ENCODE data around the gene ARHGEF1.

The ARHGEF1 gene

GRCh38 chr19:41907994-41908615 lies 25.1 kb downstream of the ARHGEF1 start:
- in situ Hi-C loops (cut with MboI; ENCODE audit: low sequenced_read_pairs, unreplicated experiment), result no loop called here
- no peak for DNase-seq (ENCODE audit: low spot score)
- TF ChIP-seq CTCF (IDR thresholded peaks at IDR 0.05; ENCODE audit: borderline replicate concordance, control extremely low read depth, extremely low read depth, insufficient read depth, missing control alignments), result no peak

DNA sequence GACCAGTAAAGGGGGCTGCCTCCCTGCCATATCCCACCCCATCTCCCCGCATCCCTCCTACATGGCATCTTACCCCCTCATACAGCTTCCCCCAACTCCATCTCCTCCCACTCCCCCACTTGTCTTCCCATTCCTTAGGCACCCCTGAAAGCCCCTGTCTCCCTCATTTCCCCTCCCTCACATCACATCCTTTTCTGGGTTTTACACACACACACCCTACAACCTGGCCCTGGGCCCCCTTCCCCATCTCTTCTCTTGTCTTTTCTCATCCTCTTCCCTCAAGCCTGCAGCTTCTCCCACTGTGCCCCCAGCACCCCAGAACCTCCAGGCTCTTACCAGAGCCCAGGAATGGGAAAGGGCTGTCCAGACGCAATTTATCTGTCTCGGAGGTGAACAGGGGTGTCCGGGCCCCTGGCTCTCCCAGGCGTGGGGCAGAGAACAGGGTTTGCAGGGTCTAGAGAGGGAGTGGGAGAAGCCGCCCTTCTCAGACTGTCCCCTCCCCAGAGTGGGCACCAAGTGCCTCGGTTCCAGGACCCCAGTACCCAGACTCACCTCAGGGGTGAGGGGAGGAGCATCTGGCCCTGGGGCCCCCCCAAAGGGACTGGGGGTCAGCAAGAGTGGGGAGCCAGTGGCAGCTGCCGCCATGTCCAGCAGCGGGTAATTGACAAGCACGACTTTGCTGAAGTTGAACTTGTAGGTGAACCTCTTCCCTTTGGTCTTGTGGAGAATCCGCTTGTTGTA lies 25.9 kb downstream of the ARHGEF1 start:
- in situ Hi-C loops (cut with MboI; ENCODE audit: low sequenced_read_pairs, unreplicated experiment), result no loop called here
- TF ChIP-seq CTCF (IDR thresholded peaks at IDR 0.05; ENCODE audit: borderline replicate concordance, control extremely low read depth, extremely low read depth, insufficient read depth, missing control alignments), result no peak
- no peak for DNase-seq (ENCODE audit: low spot score)

GRCh38 chr19:41909706-41910105 lies 26.7 kb downstream of the ARHGEF1 start:
- TF ChIP-seq CTCF (IDR thresholded peaks at IDR 0.05; ENCODE audit: borderline replicate concordance, control extremely low read depth, extremely low read depth, insufficient read depth, missing control alignments), result no peak
- in situ Hi-C loops (cut with MboI; ENCODE audit: low sequenced_read_pairs, unreplicated experiment), result no loop called here
- DNase-seq (ENCODE audit: low spot score), result no peak

DNA sequence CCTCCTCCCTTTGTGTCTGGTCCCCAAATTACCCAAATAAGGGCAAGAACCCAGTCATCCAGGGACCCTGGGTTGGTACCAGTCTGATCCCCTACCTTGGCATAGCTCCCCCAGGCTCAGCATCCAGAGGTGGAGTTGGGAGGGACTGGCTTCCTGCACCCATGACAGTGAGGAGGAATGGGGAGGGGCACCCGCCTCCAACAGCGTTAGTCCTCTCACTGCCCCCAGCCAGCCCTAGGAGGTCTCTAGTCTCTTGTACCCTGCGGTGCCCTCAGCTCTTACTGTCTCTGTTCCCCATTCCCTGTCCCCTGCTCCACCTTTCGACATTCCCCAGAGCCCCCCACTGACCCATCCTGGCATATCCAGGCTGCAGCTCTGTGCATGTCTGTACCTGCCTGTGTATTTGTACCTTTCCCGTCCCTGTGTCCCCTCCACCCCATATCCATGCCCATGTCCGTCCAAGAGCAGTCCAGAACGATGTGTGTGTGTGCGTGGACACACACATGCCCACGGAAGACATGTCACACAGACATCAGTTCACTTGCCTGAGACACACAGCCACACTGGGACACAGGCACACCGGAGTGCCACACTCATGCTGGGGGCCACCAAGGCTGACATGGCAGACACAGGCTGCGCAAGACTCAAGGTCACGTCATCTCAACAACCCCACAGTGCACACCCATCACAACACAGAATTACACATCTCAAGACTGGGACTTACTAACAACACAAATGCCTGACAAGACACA lies 27.4 kb downstream of the ARHGEF1 start:
- no peak for TF ChIP-seq CTCF (IDR thresholded peaks at IDR 0.05; ENCODE audit: borderline replicate concordance, control extremely low read depth, extremely low read depth, insufficient read depth, missing control alignments)

GRCh38 chr19:41910992-41911888 lies 28.3 kb downstream of the ARHGEF1 start:
- TF ChIP-seq CTCF (IDR thresholded peaks at IDR 0.05; ENCODE audit: borderline replicate concordance, control extremely low read depth, extremely low read depth, insufficient read depth, missing control alignments), result no peak
- in situ Hi-C loops (cut with MboI; ENCODE audit: low sequenced_read_pairs, unreplicated experiment), result no loop called here
- DNase-seq (ENCODE audit: low spot score), result no peak

More for the DNA sequence above, 27.4 kb downstream of the ARHGEF1 start:
- in situ Hi-C loops (cut with MboI; ENCODE audit: low sequenced_read_pairs, unreplicated experiment), result no loop called here
- DNase-seq (ENCODE audit: low spot score), result no peak

Data from GM13976 (cell line).